SK-N-SH (cell line): Measurements from ENCODE around the gene LILRA6. TPM values are rescaled to one million over a fixed set of nuclear protein-coding genes. Genes with fewer than 3 reads are reported as not detected.

Source experiments
- CTCF ChIA-PET: fragments of 300-600, 350-600 bp; formaldehyde crosslinking; extraction: SDS; loops from one replicate; lab custom pipeline; 2021; lab: Yijun Ruan, JAX
- POLR2A ChIA-PET: fragments of 350-600 bp; sonication (Branson Sonifier 250); formaldehyde crosslinking; extraction: SDS; loops from one replicate; lab custom pipeline; 2020; ENCODE audit warnings: antibody characterized with exemption, inconsistent platforms; lab: Yijun Ruan, JAX
- DNase-seq: peaks from one replicate; pipeline ENCODE4 v3.0.0; 2012
- H2AFZ ChIP-seq: fragments of 200-600 bp; sonication (generic); 2 replicates; pipeline ENCODE4 v1.8.1; 2016; ENCODE audit warnings: antibody characterized with exemption, mild to moderate bottlenecking, low read depth
- H3F3A ChIP-seq: fragments of 200-600 bp; sonication (generic); replicated peaks from 2 replicates; pipeline ENCODE3; 2016; ENCODE audit warnings: antibody characterized with exemption, mild to moderate bottlenecking; ENCODE audit not compliant: insufficient read depth
- H3K27ac ChIP-seq, 2 experiments: fragments of 200-500 bp in 1 of 2; fragments of 200-600 bp in 1 of 2; sonication (Bioruptor generic) in 1 of 2; sonication (generic), shearing (Covaris generic) in 1 of 2; 2 replicates each; pipeline versions ENCODE4 v1.5.1 to v1.6.1; 2014 to 2016; ENCODE audit warnings: low read depth in 2 of 2, inconsistent platforms in 1 of 2, low read length in 1 of 2, mild to moderate bottlenecking in 1 of 2, mixed read lengths in 1 of 2
- H3K27me3 ChIP-seq: fragments of 200-600 bp; sonication (generic), shearing (Covaris generic); 2 replicates; pipeline ENCODE4 v1.6.1; 2016; ENCODE audit warnings: mixed run types; ENCODE audit not compliant: insufficient read depth
- H3K36me3 ChIP-seq, 2 experiments: fragments of 200-500 bp in 1 of 2; fragments of 200-600 bp in 1 of 2; sonication (Bioruptor generic) in 1 of 2; sonication (generic) in 1 of 2; replicated peaks in 1 of 2; 2 replicates each; pipeline versions ENCODE3 to v1.5.1; 2014 to 2016; ENCODE audit warnings: low read length in 1 of 2, mild to moderate bottlenecking in 1 of 2; ENCODE audit not compliant: insufficient read depth in 2 of 2, control insufficient read depth in 1 of 2
- H3K4me1 ChIP-seq, 2 experiments: fragments of 200-500 bp in 1 of 2; fragments of 200-600 bp in 1 of 2; sonication (Bioruptor generic) in 1 of 2; sonication (generic), shearing (Covaris generic) in 1 of 2; 2 replicates each; pipeline versions ENCODE4 v1.5.1 to v1.6.1; 2014 to 2016; ENCODE audit warnings: low read depth in 1 of 2, low read length in 1 of 2, mixed run types in 1 of 2; ENCODE audit not compliant: insufficient read depth in 2 of 2, control insufficient read depth in 1 of 2
- H3K4me2 ChIP-seq: fragments of 200-600 bp; sonication (generic), shearing (Covaris generic); 2 replicates; pipeline ENCODE4 v1.6.1; 2017; ENCODE audit warnings: mixed run types
- H3K4me3 ChIP-seq, 2 experiments: fragments of 200-500 bp in 1 of 2; fragments of 200-600 bp in 1 of 2; sonication (Bioruptor generic) in 1 of 2; sonication (generic), shearing (Covaris generic) in 1 of 2; 2 replicates each; pipeline versions ENCODE4 v1.5.1 to v1.8.1; 2014 to 2016; ENCODE audit warnings: low read depth in 2 of 2, inconsistent platforms in 1 of 2, low read length in 1 of 2, mild to moderate bottlenecking in 1 of 2, mixed read lengths in 1 of 2, moderate library complexity in 1 of 2
- H3K79me2 ChIP-seq: fragments of 200-600 bp; sonication (generic); 2 replicates; pipeline ENCODE4 v1.8.1; 2017; ENCODE audit warnings: mild to moderate bottlenecking; ENCODE audit not compliant: insufficient read depth
- H3K9ac ChIP-seq: fragments of 200-600 bp; sonication (generic); 2 replicates; pipeline ENCODE4 v1.6.1; 2017; ENCODE audit warnings: mixed run types
- H3K9me2 ChIP-seq: fragments of 200-600 bp; sonication (generic); 2 replicates; pipeline ENCODE4 v1.6.1; 2017; ENCODE audit warnings: mixed run types
- H3K9me3 ChIP-seq: fragments of 200-600 bp; sonication (generic); 2 replicates; pipeline ENCODE4 v1.6.1; 2017; ENCODE audit warnings: mixed run types, mild to moderate bottlenecking, moderate library complexity
- H4K20me1 ChIP-seq: fragments of 200-600 bp; sonication (generic); 2 replicates; pipeline ENCODE4 v1.6.1; 2017; ENCODE audit warnings: mild to moderate bottlenecking, mixed run types; ENCODE audit not compliant: insufficient read depth
- EP300 ChIP-seq, 2 experiments: IDR thresholded peaks; 2 replicates each; pipeline versions ENCODE4 v1.4.0 to v1.6.1; 2012; ENCODE audit warnings: borderline replicate concordance in 1 of 2, low read depth in 1 of 2, low read length in 1 of 2
- EZH2phosphoT487 ChIP-seq: fragments of 200-600 bp; sonication (generic); IDR thresholded peaks from 2 replicates; pipeline ENCODE4 v1.6.1; 2017; ENCODE audit warnings: low read depth, mixed run types, mild to moderate bottlenecking, antibody characterized with exemption, moderate library complexity, borderline replicate concordance
- FOXJ3 ChIP-seq: sonication (generic); formaldehyde crosslinking; IDR thresholded peaks from 2 replicates; pipeline ENCODE4 v1.5.1; 2020; ENCODE audit warnings: mild to moderate bottlenecking, missing genetic modification reagents
- GABPA ChIP-seq: IDR thresholded peaks from 2 replicates; pipeline ENCODE4 v1.4.0; 2012; ENCODE audit warnings: low read depth, mild to moderate bottlenecking
- GATA2 ChIP-seq: sonication (generic); formaldehyde crosslinking; IDR thresholded peaks from 2 replicates; pipeline ENCODE4 v1.5.0; 2020; ENCODE audit warnings: mild to moderate bottlenecking, missing genetic modification reagents
- JUND ChIP-seq: IDR thresholded peaks from 2 replicates; pipeline ENCODE4 v1.4.0; 2012
- NRF1 ChIP-seq: IDR thresholded peaks from 2 replicates; pipeline ENCODE4 v1.6.1; 2012; ENCODE audit warnings: low read depth, mild to moderate bottlenecking, low read length
- RAD21 ChIP-seq: IDR thresholded peaks from 2 replicates; pipeline ENCODE4 v1.6.1; 2012; ENCODE audit warnings: mild to moderate bottlenecking, low read length
- RFX5 ChIP-seq: IDR thresholded peaks from 2 replicates; pipeline ENCODE4 v1.6.1; 2012; ENCODE audit warnings: mild to moderate bottlenecking, improper control_type of control experiment, low read length
- SMC3 ChIP-seq: IDR thresholded peaks from 2 replicates; pipeline ENCODE4 v1.6.1; 2012; ENCODE audit warnings: low read depth, low read length, improper control_type of control experiment
- TAF1 ChIP-seq: IDR thresholded peaks from 2 replicates; pipeline ENCODE4 v1.6.1; 2012; ENCODE audit warnings: low read depth, mild to moderate bottlenecking, low read length, moderate library complexity, borderline replicate concordance
- TEAD4 ChIP-seq: IDR thresholded peaks from 2 replicates; pipeline ENCODE4 v1.4.0; 2012; ENCODE audit warnings: mild to moderate bottlenecking, borderline replicate concordance; ENCODE audit not compliant: insufficient read depth
- YY1 ChIP-seq: IDR thresholded peaks from 2 replicates; pipeline ENCODE4 v1.4.0; 2012; ENCODE audit warnings: low read depth, mild to moderate bottlenecking
- WGBS: methylation state at CpG from one replicate; pipeline ENCODE4 v1.1.6; 2017; ENCODE audit warnings: low lambda C conversion rate; 5-methylcytosine and 5-hydroxymethylcytosine counted together
- polyA plus RNA-seq, 3 experiments: library from polyadenylated mRNA; depleted of rRNA; stranded (reverse); fragments of >200 nt; gene quantifications; 2 replicates each; pipeline ENCODE4 v1.2.3, GENCODE V29; 2012
- TF ChIP-seq, protein P1 (sequence below): IDR thresholded peaks from 2 replicates; pipeline ENCODE4; 2012
- TF ChIP-seq, protein P2 (sequence below): IDR thresholded peaks from 2 replicates; pipeline ENCODE4 v1.4.0; 2012; ENCODE audit warnings: low read depth, borderline replicate concordance
- TF ChIP-seq, protein P3 (sequence below): IDR thresholded peaks from 2 replicates; pipeline ENCODE4 v1.4.0; 2012; ENCODE audit warnings: low read depth

The LILRA6 gene
- polyA plus RNA-seq, 1 of the 3 experiments (the other 2 are of a cell fraction) = not detected

DNA sequence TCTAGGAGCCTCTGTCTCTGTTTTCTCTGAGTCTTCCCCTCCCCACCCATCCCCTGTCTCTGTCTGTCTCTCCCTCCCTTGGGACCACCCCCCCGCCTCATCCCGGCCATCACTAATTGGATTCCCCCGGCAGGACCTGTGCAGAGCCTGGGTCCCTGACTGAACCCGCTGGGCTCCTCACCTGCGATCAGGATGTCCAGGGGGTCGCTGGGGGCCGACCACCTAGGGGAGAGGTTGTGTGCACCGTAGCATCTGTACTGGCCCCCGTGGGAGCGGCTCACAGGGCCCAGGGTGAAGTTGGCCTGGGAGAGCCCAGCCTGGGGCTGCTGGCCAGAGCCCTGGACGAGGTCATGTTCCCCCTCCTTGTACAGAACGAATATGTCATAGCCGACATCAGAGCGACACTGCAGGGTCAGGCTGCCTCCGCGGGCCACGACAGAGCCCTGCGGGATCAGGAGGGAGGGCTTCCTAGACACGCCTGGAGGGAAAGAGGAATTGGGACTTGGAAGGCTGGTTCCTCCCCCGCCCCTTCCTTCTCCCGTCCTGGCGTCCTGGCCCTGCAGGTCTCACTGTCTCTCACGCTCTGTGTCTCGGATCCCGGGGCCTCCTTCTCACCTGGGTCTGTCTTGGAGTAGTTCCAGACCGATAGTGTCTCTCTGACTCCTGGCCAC, 12.7 kb upstream of the LILRA6 start:
- WGBS = 15% methylated on average over 8 of the region's 26 CpGs
- no peak for TF ChIP-seq RFX5
- no peak for TF ChIP-seq JUND
- TF ChIP-seq, protein P1, sequence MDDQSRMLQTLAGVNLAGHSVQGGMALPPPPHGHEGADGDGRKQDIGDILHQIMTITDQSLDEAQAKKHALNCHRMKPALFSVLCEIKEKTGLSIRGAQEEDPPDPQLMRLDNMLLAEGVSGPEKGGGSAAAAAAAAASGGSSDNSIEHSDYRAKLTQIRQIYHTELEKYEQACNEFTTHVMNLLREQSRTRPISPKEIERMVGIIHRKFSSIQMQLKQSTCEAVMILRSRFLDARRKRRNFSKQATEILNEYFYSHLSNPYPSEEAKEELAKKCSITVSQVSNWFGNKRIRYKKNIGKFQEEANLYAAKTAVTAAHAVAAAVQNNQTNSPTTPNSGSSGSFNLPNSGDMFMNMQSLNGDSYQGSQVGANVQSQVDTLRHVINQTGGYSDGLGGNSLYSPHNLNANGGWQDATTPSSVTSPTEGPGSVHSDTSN = no peak
- TF ChIP-seq RAD21 = no peak
- no peak for TF ChIP-seq EP300 (IDR thresholded peaks at IDR 0.05; ENCODE audit: borderline replicate concordance in 1 of 2, low read depth in 1 of 2, low read length in 1 of 2)
- no peak for TF ChIP-seq SMC3
- no peak for TF ChIP-seq YY1
- no peak for TF ChIP-seq TAF1
- TF ChIP-seq GATA2 (CRISPR knock-in tag) = no peak
- TF ChIP-seq TEAD4 = no peak
- TF ChIP-seq FOXJ3 (CRISPR knock-in tag) = no peak
- TF ChIP-seq, protein P2, sequence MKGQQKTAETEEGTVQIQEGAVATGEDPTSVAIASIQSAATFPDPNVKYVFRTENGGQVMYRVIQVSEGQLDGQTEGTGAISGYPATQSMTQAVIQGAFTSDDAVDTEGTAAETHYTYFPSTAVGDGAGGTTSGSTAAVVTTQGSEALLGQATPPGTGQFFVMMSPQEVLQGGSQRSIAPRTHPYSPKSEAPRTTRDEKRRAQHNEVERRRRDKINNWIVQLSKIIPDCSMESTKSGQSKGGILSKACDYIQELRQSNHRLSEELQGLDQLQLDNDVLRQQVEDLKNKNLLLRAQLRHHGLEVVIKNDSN = no peak
- TF ChIP-seq, protein P3, sequence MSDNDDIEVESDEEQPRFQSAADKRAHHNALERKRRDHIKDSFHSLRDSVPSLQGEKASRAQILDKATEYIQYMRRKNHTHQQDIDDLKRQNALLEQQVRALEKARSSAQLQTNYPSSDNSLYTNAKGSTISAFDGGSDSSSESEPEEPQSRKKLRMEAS = no peak
- TF ChIP-seq NRF1 = no peak
- TF ChIP-seq EZH2phosphoT487 = no peak
- no peak for TF ChIP-seq GABPA
- Histone ChIP-seq H2AFZ (no peak overlapping the region), H4K20me1 (no peaks in the 10 kb centered on the region), H3K36me3 (no peaks in the 10 kb centered on the region), H3F3A (peaks cover 2% of the 10 kb centered on the region), H3K4me1 (no peaks in the 10 kb centered on the region), H3K27ac (no peak overlapping the region), H3K4me3 (no peak overlapping the region), H3K9me3 (no peaks in the 10 kb centered on the region), H3K9ac (no peak overlapping the region), H3K4me2 (no peak overlapping the region), H3K27me3 (peaks cover 84% of the 10 kb centered on the region), H3K79me2 (no peaks in the 10 kb centered on the region), H3K9me2 (no peaks in the 10 kb centered on the region)
- no peak for DNase-seq
- ChIA-PET POLR2A (no interaction called here), CTCF (interaction anchor here (1.0 kb wide), 1 partner anchor 11 kb away, joined by 3 read pairs; no protein-coding TSS in a partner anchor)
